Activated CD4-positive, alpha-beta T cell treated with anti-CD3 and anti-CD28 coated beads, Interleukin-2, amount 10 ng/mL, durations not matched to agents 7 days and 5 days (primary cell): ENCODE measurements around the gene ERVFRD-1. TPM values are rescaled to one million over a fixed set of nuclear protein-coding genes. Genes with fewer than 3 reads are reported as not detected.

Experiments
- CTCF ChIA-PET: fragments of 350-600 bp; sonication (Branson Sonifier 250); formaldehyde crosslinking; loops from one replicate; lab custom pipeline; 2021; ENCODE audit warnings: antibody characterized with exemption; lab: Charles Lee
- POLR2A ChIA-PET: fragments of 350-600 bp; sonication (Branson Sonifier 250); formaldehyde crosslinking; loops from one replicate; lab custom pipeline; 2021; ENCODE audit warnings: antibody characterized with exemption; lab: Charles Lee
- DNase-seq: peaks from one replicate; pipeline ENCODE4 v3.0.0-alpha.2; 2020
- H3K27ac Mint-ChIP-seq: one replicate; pipeline ENCODE4 v1.8.0; 2021; ENCODE audit warnings: mild to moderate bottlenecking, moderate library complexity, mixed read lengths
- H3K27me3 Mint-ChIP-seq: one replicate; pipeline ENCODE4 v1.8.0; 2021; ENCODE audit warnings: mixed read lengths
- H3K36me3 Mint-ChIP-seq: one replicate; pipeline ENCODE4 v1.8.0; 2021; ENCODE audit warnings: low read depth, mixed read lengths
- H3K4me1 Mint-ChIP-seq: one replicate; pipeline ENCODE4 v1.8.0; 2021; ENCODE audit warnings: mixed read lengths
- H3K4me3 Mint-ChIP-seq: one replicate; pipeline ENCODE4 v1.8.0; 2021; ENCODE audit warnings: mild to moderate bottlenecking, moderate library complexity, mixed read lengths
- H3K9me3 Mint-ChIP-seq: one replicate; pipeline ENCODE4 v1.8.0; 2021; ENCODE audit warnings: mixed read lengths
- total RNA-seq, 2 experiments: library from RNA; stranded (reverse); gene quantifications; one replicate each; pipeline ENCODE4 v1.2.3, GENCODE V29; 2021

ERVFRD-1 gene
- total RNA-seq, 2 experiments from 2014 or later, result not detected

DNA sequence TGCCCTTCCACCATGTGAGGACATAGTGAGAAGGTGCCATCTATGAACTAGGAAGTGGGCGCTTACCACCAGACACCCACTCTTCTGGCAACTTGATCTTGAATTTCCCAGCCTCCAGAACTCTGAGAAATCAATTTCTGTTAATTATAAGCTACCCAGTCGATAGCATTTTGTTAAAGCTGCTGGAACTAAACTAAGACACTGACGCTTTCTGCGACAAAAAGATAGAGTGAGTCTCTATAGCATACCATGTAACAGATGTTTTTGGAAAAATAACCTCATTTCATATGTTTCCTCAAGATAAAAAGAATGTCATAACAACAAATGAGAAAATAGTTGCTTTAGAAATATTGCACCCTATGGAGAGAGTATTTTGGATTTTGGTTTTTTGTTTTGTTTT, 33.3 kb downstream of the ERVFRD-1 start:
- Mint-ChIP-seq H3K36me3 (no peaks in the 10 kb centered on the region), H3K4me3 (no peak overlapping the region), H3K4me1 (no peaks in the 10 kb centered on the region), H3K27me3 (peaks cover 3% of the 10 kb centered on the region), H3K27ac (no peak overlapping the region), H3K9me3 (no peaks in the 10 kb centered on the region)
- CTCF ChIA-PET, result no interaction called here
- DNase-seq, result no peak
- POLR2A ChIA-PET, result no interaction called here

DNA sequence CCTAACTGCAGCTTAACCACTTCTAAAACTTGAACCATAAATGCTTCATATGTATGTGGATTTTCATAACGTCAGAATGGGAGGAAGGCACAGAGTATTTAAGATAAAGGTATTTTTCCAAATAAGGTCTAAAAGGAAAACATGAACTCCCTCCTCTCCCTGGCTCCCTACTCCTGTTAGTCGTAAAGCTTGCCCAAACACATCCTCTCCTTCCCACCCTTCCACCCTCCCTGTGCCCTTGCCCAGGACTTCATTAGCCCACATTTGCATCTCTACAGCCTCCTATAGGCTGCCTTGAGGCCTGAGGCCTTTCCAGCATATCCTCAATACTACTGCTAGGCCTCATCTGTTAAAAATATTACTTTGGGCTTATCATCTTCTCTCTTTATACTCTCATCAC, 35.0 kb downstream of the ERVFRD-1 start:
- H3K36me3 Mint-ChIP-seq, result no peaks in the 10 kb centered on the region
- H3K9me3 Mint-ChIP-seq, result no peaks in the 10 kb centered on the region
- no peak for DNase-seq
- ChIA-PET POLR2A (no interaction called here), CTCF (no interaction called here)
- peaks cover 3% of the 10 kb centered on the region for H3K27me3 Mint-ChIP-seq
- no peaks in the 10 kb centered on the region for H3K4me1 Mint-ChIP-seq
- no peak overlapping the region for H3K4me3 Mint-ChIP-seq
- H3K27ac Mint-ChIP-seq, result no peak overlapping the region

- no peaks in the 10 kb centered on the region for H3K9me3 Mint-ChIP-seq
- H3K27me3 Mint-ChIP-seq, result no peaks in the 10 kb centered on the region
- no peaks in the 10 kb centered on the region for H3K36me3 Mint-ChIP-seq
- H3K4me1 Mint-ChIP-seq, result no peaks in the 10 kb centered on the region
- CTCF ChIA-PET, result no interaction called here
- no peak overlapping the region for H3K27ac Mint-ChIP-seq
- DNase-seq, result no peak
- no peak overlapping the region for H3K4me3 Mint-ChIP-seq
- POLR2A ChIA-PET, result no interaction called here
Observed at GRCh38 chr6:11072101-11072500, 39.4 kb downstream of the ERVFRD-1 start.

- Mint-ChIP-seq H3K27ac (no peak overlapping the region), H3K4me1 (no peaks in the 10 kb centered on the region), H3K27me3 (no peaks in the 10 kb centered on the region), H3K36me3 (no peaks in the 10 kb centered on the region), H3K4me3 (no peak overlapping the region), H3K9me3 (no peaks in the 10 kb centered on the region)
- CTCF ChIA-PET, result no interaction called here
- no peak for DNase-seq
- POLR2A ChIA-PET, result no interaction called here
Observed at GRCh38 chr6:11069760-11070159, 41.8 kb downstream of the ERVFRD-1 start.

DNA sequence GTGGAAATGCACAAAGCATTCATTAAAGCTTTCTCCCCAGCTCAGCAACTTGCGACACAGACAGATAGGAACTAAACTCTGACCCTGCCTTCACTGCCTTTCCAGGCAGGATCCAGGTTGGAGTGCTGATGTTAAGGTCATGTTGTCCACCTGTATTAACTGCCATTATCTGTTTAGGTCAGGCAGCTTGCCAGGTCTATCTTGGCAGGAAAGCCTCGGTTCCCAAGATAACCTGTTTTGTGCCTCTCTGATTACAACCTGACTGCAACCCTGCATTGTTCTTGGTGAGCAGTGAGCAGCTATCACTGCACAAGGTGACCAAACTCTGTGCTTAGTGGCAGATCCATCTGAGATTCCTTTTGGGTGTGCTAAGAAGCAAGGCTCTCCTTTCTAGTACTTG, 44.2 kb downstream of the ERVFRD-1 start:
- no peaks in the 10 kb centered on the region for H3K36me3 Mint-ChIP-seq
- H3K27me3 Mint-ChIP-seq, result peaks cover 6% of the 10 kb centered on the region
- DNase-seq, result no peak

DNA sequence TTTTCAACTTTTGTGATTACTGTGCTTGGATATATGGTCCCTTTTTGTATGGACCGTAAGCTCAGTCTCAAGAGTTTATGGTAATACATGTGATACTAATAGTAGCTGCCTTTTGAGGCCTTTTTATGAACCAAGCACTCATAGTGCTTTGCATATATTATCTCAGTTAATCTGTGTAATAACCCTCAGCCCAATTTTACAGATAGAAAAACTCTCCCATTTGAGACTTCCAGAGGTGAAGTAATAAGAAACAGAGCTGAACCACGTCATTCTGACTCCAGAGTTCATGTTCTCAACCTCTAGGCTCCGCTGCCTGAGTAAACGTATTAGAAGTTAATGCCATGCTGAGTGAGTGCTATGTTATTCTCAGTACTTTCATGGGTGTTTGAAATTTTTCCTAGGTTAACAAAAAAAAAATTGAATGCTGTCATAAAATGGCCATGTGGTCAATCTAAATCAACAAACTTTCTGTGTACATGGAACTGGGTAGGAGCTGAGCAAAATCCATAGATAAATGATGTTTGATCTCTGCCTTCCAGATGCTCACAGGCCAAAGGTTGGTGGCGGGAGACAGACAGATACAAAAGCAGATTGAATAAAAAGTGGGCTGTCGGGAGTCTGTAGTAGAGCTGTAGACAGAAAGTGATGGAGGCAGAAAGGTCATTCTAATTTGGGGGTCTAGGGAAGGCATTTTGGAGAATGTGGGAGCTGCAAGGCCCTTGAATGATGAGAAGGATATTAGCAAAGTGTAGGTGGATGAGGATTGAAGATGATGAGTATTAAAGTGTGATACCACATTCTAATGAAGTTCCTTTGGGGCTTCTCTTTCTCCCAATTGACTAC, 44.8 kb downstream of the ERVFRD-1 start:
- H3K9me3 Mint-ChIP-seq, result no peaks in the 10 kb centered on the region
- DNase-seq, result no peak
- ChIA-PET CTCF (interaction anchor here (0.6 kb wide), 1 partner anchor 1517 kb away, joined by 3 read pairs; no protein-coding TSS in a partner anchor), POLR2A (no interaction called here)
- no peaks in the 10 kb centered on the region for H3K4me1 Mint-ChIP-seq
- H3K36me3 Mint-ChIP-seq, result no peaks in the 10 kb centered on the region
- H3K27me3 Mint-ChIP-seq, result peaks cover 6% of the 10 kb centered on the region
- no peak overlapping the region for H3K27ac Mint-ChIP-seq
- no peak overlapping the region for H3K4me3 Mint-ChIP-seq

More for the DNA sequence above, 44.2 kb downstream of the ERVFRD-1 start:
- H3K9me3 Mint-ChIP-seq, result no peaks in the 10 kb centered on the region
- H3K4me1 Mint-ChIP-seq, result no peaks in the 10 kb centered on the region
- ChIA-PET CTCF (interaction anchor here (0.6 kb wide), 1 partner anchor 1516 kb away, joined by 3 read pairs; no protein-coding TSS in a partner anchor), POLR2A (no interaction called here)
- no peak overlapping the region for H3K4me3 Mint-ChIP-seq
- no peak overlapping the region for H3K27ac Mint-ChIP-seq

GRCh38 chr6:11065436-11066202, 45.9 kb downstream of the ERVFRD-1 start:
- DNase-seq, result no peak
- H3K36me3 Mint-ChIP-seq, result no peaks in the 10 kb centered on the region
- H3K4me1 Mint-ChIP-seq, result no peaks in the 10 kb centered on the region
- no peaks in the 10 kb centered on the region for H3K9me3 Mint-ChIP-seq
- no peak overlapping the region for H3K27ac Mint-ChIP-seq
- H3K4me3 Mint-ChIP-seq, result no peak overlapping the region
- ChIA-PET POLR2A (interaction anchor here (1.0 kb wide), 1 partner anchor 12 kb away, joined by 3 read pairs; no protein-coding TSS in a partner anchor), CTCF (interaction anchor here (1.1 to 1.6 kb wide), 3 partner anchors 10 to 21 kb away, joined by 3 to 6 read pairs (median 5); no protein-coding TSS in a partner anchor)
- peaks cover 9% of the 10 kb centered on the region for H3K27me3 Mint-ChIP-seq

DNA sequence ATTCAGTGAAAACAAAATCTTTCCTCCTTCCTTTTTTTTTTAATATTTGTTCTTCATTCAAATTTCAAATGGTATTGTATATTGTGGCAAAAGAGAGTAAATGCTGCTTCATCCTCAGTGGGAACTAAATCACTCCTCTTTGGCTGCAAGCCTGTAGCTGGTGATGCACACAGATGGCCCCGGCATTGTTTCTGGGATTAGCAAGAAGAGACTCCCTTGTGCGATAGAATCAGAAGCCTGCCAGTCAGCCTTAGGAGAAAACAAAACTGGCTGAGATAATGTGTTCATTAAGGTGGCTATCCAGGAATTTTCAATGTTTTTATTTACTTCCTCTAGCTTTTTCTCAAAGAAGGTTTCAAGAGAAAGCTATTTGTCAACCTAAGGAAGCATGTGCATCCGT, 46.7 kb downstream of the ERVFRD-1 start:
- ChIA-PET CTCF (interaction anchor here (0.6 to 1.6 kb wide), 6 partner anchors 10 to 451 kb away, joined by 3 to 6 read pairs (median 4); no protein-coding TSS in a partner anchor), POLR2A (interaction anchor here (1.0 kb wide), 1 partner anchor 11 kb away, joined by 3 read pairs; no protein-coding TSS in a partner anchor)
- Mint-ChIP-seq H3K9me3 (no peaks in the 10 kb centered on the region), H3K27me3 (peaks cover 9% of the 10 kb centered on the region), H3K4me3 (no peak overlapping the region), H3K36me3 (no peaks in the 10 kb centered on the region), H3K27ac (no peak overlapping the region), H3K4me1 (no peaks in the 10 kb centered on the region)
- DNase-seq, result no peak

- POLR2A ChIA-PET, result no interaction called here
- H3K4me1 Mint-ChIP-seq, result no peaks in the 10 kb centered on the region
- peaks cover 9% of the 10 kb centered on the region for H3K27me3 Mint-ChIP-seq
- H3K27ac Mint-ChIP-seq, result no peak overlapping the region
- H3K9me3 Mint-ChIP-seq, result no peaks in the 10 kb centered on the region
- H3K4me3 Mint-ChIP-seq, result no peak overlapping the region
- H3K36me3 Mint-ChIP-seq, result no peaks in the 10 kb centered on the region
- DNase-seq, result no peak
- CTCF ChIA-PET, result no interaction called here
Observed at GRCh38 chr6:11062715-11063114, 48.8 kb downstream of the ERVFRD-1 start.

DNA sequence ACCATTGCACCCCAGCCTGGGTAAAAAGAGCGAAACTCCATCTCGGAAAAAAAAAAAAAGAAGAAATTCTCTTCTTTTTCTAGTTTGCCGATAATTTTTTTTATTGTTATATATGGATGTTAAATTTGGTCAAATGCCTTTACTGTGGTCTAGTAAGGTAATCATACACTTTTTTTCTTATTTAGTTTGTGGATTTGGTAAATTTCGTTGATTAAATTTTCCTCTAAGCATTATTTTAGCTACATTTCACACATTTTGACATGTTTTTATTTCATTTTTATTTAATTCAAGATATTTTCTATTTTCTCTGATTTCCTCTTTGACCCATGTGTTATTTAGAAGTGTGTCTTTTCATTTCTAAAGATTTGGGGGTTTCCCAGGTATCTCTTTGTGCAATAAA, 49.4 kb downstream of the ERVFRD-1 start:
- DNase-seq, result no peak
- POLR2A ChIA-PET, result no interaction called here
- H3K9me3 Mint-ChIP-seq, result no peaks in the 10 kb centered on the region
- no peak overlapping the region for H3K27ac Mint-ChIP-seq
- CTCF ChIA-PET, result no interaction called here
- no peaks in the 10 kb centered on the region for H3K36me3 Mint-ChIP-seq
- H3K4me3 Mint-ChIP-seq, result no peak overlapping the region
- H3K27me3 Mint-ChIP-seq, result peaks cover 9% of the 10 kb centered on the region
- no peaks in the 10 kb centered on the region for H3K4me1 Mint-ChIP-seq

GRCh38 chr6:11058406-11058805, 53.1 kb downstream of the ERVFRD-1 start:
- DNase-seq, result no peak
- ChIA-PET POLR2A (no interaction called here), CTCF (no interaction called here)
- no peak overlapping the region for H3K4me3 Mint-ChIP-seq
- no peaks in the 10 kb centered on the region for H3K36me3 Mint-ChIP-seq
- peaks cover 6% of the 10 kb centered on the region for H3K27me3 Mint-ChIP-seq
- H3K4me1 Mint-ChIP-seq, result no peaks in the 10 kb centered on the region
- no peaks in the 10 kb centered on the region for H3K9me3 Mint-ChIP-seq
- no peak overlapping the region for H3K27ac Mint-ChIP-seq

DNA sequence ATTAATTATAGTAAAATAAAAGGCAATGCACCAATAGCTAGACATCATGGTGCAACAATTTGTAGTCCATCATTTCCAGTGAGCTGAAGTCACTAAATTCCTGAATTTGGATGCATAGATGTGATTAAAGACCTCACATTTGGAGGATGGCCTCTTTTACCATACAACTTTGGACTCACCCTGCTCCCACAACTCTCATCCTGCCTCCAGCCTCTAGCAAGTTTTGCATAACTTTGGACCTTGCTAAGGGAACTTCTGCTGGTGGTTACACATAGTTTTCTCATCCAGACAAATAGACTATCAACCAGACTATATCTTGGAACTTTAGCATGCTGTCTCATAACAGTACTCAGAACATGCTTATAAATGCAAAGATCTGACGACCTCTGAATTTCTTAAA, 54.7 kb downstream of the ERVFRD-1 start:
- H3K4me3 Mint-ChIP-seq, result no peak overlapping the region
- H3K27ac Mint-ChIP-seq, result no peak overlapping the region
- ChIA-PET POLR2A (no interaction called here), CTCF (no interaction called here)
- H3K36me3 Mint-ChIP-seq, result no peaks in the 10 kb centered on the region
- no peak for DNase-seq
- no peaks in the 10 kb centered on the region for H3K9me3 Mint-ChIP-seq
- peaks cover 3% of the 10 kb centered on the region for H3K27me3 Mint-ChIP-seq
- H3K4me1 Mint-ChIP-seq, result no peaks in the 10 kb centered on the region

DNA sequence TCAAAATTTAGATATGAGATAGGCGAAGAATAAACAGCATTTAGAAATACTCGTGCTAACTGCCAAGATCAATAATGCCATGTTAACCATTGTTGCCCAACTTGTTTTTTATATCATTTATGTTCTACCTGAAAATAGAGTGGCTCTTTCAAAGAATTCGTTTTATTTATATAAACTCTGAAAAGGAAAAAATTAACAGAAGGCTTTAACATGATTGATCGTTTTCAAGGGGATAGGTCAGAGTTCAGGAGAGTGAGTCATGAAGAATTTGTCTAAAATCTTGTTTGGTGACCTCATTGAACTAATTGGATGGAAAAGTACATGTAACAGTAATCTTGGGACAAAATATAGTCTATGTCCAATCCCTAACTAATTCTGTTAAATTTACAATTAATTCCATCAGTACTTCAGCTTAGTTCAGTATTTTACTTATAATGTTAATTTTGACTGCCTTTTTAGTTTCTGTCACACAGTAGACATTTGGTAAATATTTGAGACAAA, 56.3 kb downstream of the ERVFRD-1 start:
- no peak overlapping the region for H3K27ac Mint-ChIP-seq
- POLR2A ChIA-PET, result no interaction called here
- CTCF ChIA-PET, result interaction anchor here (2.0 kb wide), 1 partner anchor 10 kb away, joined by 6 read pairs; no protein-coding TSS in a partner anchor

More for the DNA sequence above, 56.3 kb downstream of the ERVFRD-1 start:
- DNase-seq, result no peak
- Mint-ChIP-seq H3K36me3 (no peaks in the 10 kb centered on the region), H3K4me3 (no peak overlapping the region), H3K27me3 (peaks cover 5% of the 10 kb centered on the region), H3K9me3 (no peaks in the 10 kb centered on the region), H3K4me1 (no peaks in the 10 kb centered on the region)
